DOHH2 (cell line): ENCODE measurements around the gene RUNX1.

Source experiments
- H3F3A ChIP-seq: fragments of 200-600 bp; sonication (generic), shearing (Covaris generic); 2 replicates; pipeline ENCODE4 v1.6.0; 2016; ENCODE audit warnings: antibody characterized with exemption, mild to moderate bottlenecking; ENCODE audit not compliant: control insufficient read depth, insufficient read depth
- H3K27ac ChIP-seq: fragments of 200-600 bp; sonication (generic); 2 replicates; pipeline ENCODE4 v1.5.1; 2014; ENCODE audit warnings: low read depth, mild to moderate bottlenecking, low read length, moderate library complexity
- H3K27me3 ChIP-seq: fragments of 200-600 bp; sonication (generic); 2 replicates; pipeline ENCODE4 v1.6.1; 2014; ENCODE audit warnings: mild to moderate bottlenecking, low read length, mixed read lengths; ENCODE audit not compliant: control insufficient read depth
- H3K36me3 ChIP-seq: fragments of 200-600 bp; sonication (generic); 2 replicates; pipeline ENCODE4 v1.6.1; 2014; ENCODE audit warnings: mild to moderate bottlenecking, low read length, moderate library complexity, mixed read lengths; ENCODE audit not compliant: control insufficient read depth
- H3K4me1 ChIP-seq: fragments of 200-600 bp; sonication (generic); 2 replicates; pipeline ENCODE4 v1.6.1; 2014; ENCODE audit warnings: mild to moderate bottlenecking, low read length, mixed read lengths; ENCODE audit not compliant: control insufficient read depth
- H3K4me2 ChIP-seq: fragments of 200-600 bp; sonication (generic); 2 replicates; pipeline ENCODE4 v1.6.0; 2014; ENCODE audit warnings: mild to moderate bottlenecking, low read length, moderate library complexity
- H3K4me3 ChIP-seq: fragments of 200-600 bp; sonication (generic); 2 replicates; pipeline ENCODE4 v1.5.1; 2014; ENCODE audit warnings: mild to moderate bottlenecking, low read length, mixed read lengths
- H3K79me2 ChIP-seq: fragments of 200-600 bp; sonication (generic); 2 replicates; pipeline ENCODE4 v1.6.1; 2014; ENCODE audit warnings: mild to moderate bottlenecking, low read length, mixed read lengths; ENCODE audit not compliant: control insufficient read depth
- H3K9me2 ChIP-seq: fragments of 200-600 bp; sonication (generic); replicated peaks from 2 replicates; pipeline ENCODE4 v1.6.1; 2014; ENCODE audit warnings: mild to moderate bottlenecking, low read length, mixed read lengths; ENCODE audit not compliant: control insufficient read depth
- H3K9me3 ChIP-seq: fragments of 200-600 bp; sonication (generic); 2 replicates; pipeline ENCODE4 v1.6.1; 2014; ENCODE audit warnings: antibody characterized with exemption, low read length, mixed read lengths; ENCODE audit not compliant: control insufficient read depth, insufficient read depth
- H4K20me1 ChIP-seq: fragments of 200-600 bp; sonication (generic); 2 replicates; pipeline ENCODE4 v1.6.0; 2014; ENCODE audit warnings: low read depth, mild to moderate bottlenecking, antibody characterized with exemption, low read length, moderate library complexity; ENCODE audit not compliant: control insufficient read depth, insufficient read depth
- CTCF ChIP-seq: fragments of 200-600 bp; sonication (generic); IDR thresholded peaks from one replicate; pipeline ENCODE4 v1.5.1; 2014; ENCODE audit warnings: antibody characterized with exemption, mild to moderate bottlenecking, low read depth, low read length; ENCODE audit not compliant: poor library complexity, severe bottlenecking
- EZH2phosphoT487 ChIP-seq: fragments of 200-600 bp; sonication (generic); IDR thresholded peaks from 2 replicates; pipeline ENCODE4 v1.6.1; 2017; ENCODE audit warnings: borderline replicate concordance, mild to moderate bottlenecking, antibody characterized with exemption, low read length, moderate library complexity, mixed read lengths

RUNX1 gene

GRCh38 chr21:34871026-34871908, 177.8 kb downstream of the RUNX1 start:
- peaks cover 20% of the 10 kb centered on the region; the same call in 1 of the 2 replicates for H4K20me1 ChIP-seq
- H3K9me3 ChIP-seq: no peaks in the 10 kb centered on the region
- H3K79me2 ChIP-seq: peaks cover 70% of the 10 kb centered on the region
- H3K27ac ChIP-seq: no peak overlapping the region
- H3F3A ChIP-seq: peaks cover 9% of the 10 kb centered on the region
- no peak overlapping the region for H3K4me2 ChIP-seq
- TF ChIP-seq CTCF (no peak), EZH2phosphoT487 (no peak)
- H3K36me3 ChIP-seq: peaks cover 78% of the 10 kb centered on the region
- peaks cover 67% of the 10 kb centered on the region for H3K4me1 ChIP-seq
- no peaks in the 10 kb centered on the region for H3K27me3 ChIP-seq
- no peaks in the 10 kb centered on the region for H3K9me2 ChIP-seq
- no peak overlapping the region for H3K4me3 ChIP-seq

GRCh38 chr21:34870246-34870645, 178.9 kb downstream of the RUNX1 start:
- Histone ChIP-seq H3F3A (peaks cover 17% of the 10 kb centered on the region), H3K27ac (no peak overlapping the region), H3K4me3 (no peak overlapping the region), H3K9me2 (no peaks in the 10 kb centered on the region), H3K79me2 (peaks cover 59% of the 10 kb centered on the region), H3K4me2 (no peak overlapping the region), H3K36me3 (peaks cover 70% of the 10 kb centered on the region), H3K4me1 (peaks cover 67% of the 10 kb centered on the region), H4K20me1 (peaks cover 13% of the 10 kb centered on the region; the same call in 1 of the 2 replicates), H3K9me3 (no peaks in the 10 kb centered on the region), H3K27me3 (no peaks in the 10 kb centered on the region)
- TF ChIP-seq CTCF: no peak
- no peak for TF ChIP-seq EZH2phosphoT487

- TF ChIP-seq EZH2phosphoT487 (no peak), CTCF (no peak)
- no peak overlapping the region for H3K27ac ChIP-seq
- H3K4me3 ChIP-seq: no peak overlapping the region
- peaks cover 16% of the 10 kb centered on the region; the same call in 1 of the 2 replicates for H4K20me1 ChIP-seq
- peaks cover 59% of the 10 kb centered on the region for H3K79me2 ChIP-seq
- peaks cover 67% of the 10 kb centered on the region for H3K4me1 ChIP-seq
- H3F3A ChIP-seq: peaks cover 21% of the 10 kb centered on the region
- no peaks in the 10 kb centered on the region for H3K9me3 ChIP-seq
- H3K9me2 ChIP-seq: no peaks in the 10 kb centered on the region
- peaks cover 70% of the 10 kb centered on the region for H3K36me3 ChIP-seq
- H3K27me3 ChIP-seq: no peaks in the 10 kb centered on the region
- no peak overlapping the region for H3K4me2 ChIP-seq
Observed at GRCh38 chr21:34869545-34869944, 179.6 kb downstream of the RUNX1 start.
